ENCODE data around the gene FCHSD2.
"Not testable (repeated sequence)": the region's sequence is repeated elsewhere in the genome, so short reads cannot be mapped to it uniquely, and the experiment has no call there.

FCHSD2 gene

DNA sequence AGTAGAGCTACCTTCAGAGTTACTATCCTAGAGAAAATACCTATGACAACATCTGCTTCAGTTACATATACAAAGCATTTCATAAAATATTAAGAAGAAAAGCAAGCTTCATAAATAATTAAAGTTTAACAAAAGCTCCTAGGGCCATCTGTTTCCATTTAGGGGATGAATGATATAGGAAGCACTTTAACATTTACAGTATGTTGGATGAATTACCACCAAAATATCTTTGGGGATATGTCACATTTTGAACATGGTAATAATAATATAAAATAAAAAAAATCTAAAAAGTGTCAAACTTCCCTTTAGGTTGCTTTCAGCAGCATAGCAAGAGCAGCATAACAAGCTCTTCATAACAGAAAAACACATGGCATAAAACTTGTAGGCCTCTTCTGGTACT is 223.3 kb downstream of the FCHSD2 start:
- DNase-seq = no peak

DNA sequence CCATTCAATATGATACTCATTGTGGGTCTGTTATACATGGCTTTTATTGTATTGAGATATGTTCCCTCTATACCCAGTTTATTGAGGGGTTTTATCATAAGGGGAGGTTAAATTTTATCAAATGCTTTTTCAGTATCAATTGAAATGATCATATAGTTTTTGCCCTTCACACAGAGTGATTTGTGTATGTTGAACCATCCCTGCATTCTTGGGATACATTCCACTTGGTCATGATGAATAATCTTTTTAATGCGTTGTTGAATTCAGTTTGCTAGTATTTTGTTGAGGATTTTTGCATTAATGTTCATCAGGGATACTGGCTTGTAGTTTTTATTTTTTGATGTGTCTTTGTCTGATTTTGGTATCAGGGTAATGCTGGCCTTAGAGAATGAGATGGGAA is 229.9 kb downstream of the FCHSD2 start:
- no peak for DNase-seq

GRCh38 chr11:72909558-72910388 is 232.3 kb downstream of the FCHSD2 start:
- DNase-seq = not testable (repeated sequence)

GRCh38 chr11:72908032-72908676 is 234.0 kb downstream of the FCHSD2 start:
- DNase-seq = no peak

DNA sequence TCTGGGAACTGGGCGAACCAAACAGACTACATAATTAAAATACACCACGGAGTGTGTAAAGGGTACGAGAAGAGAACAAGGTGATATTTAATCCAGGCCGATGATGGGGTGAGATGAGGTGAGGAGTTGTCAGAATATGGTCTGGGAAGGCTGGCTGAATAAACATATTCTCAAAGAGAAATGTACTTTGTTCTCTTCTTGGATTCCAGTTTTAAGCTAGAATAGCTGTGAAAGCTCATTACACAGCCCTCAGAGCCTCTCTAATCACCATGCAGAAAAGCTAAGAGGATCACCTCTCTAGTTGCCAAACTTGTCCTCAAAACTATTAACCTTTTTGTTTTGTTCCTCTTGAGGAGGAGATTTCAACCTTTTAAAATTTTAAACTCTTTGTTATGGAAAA is 238.1 kb downstream of the FCHSD2 start:
- DNase-seq = no peak

GRCh38 chr11:72901374-72901773 is 240.7 kb downstream of the FCHSD2 start:
- DNase-seq = no peak

GRCh38 chr11:72900013-72900412 is 242.1 kb downstream of the FCHSD2 start:
- DNase-seq = no peak

GRCh38 chr11:72899238-72899637 is 242.9 kb downstream of the FCHSD2 start:
- no peak for DNase-seq

GRCh38 chr11:72897506-72897905 is 244.6 kb downstream of the FCHSD2 start:
- no peak for DNase-seq

GRCh38 chr11:72896431-72896830 is 245.7 kb downstream of the FCHSD2 start:
- no peak for DNase-seq

GRCh38 chr11:72890881-72891280 is 251.2 kb downstream of the FCHSD2 start:
- no peak for DNase-seq

- DNase-seq = no peak
Observed at GRCh38 chr11:72886619-72887018, 255.5 kb downstream of the FCHSD2 start.

DNA sequence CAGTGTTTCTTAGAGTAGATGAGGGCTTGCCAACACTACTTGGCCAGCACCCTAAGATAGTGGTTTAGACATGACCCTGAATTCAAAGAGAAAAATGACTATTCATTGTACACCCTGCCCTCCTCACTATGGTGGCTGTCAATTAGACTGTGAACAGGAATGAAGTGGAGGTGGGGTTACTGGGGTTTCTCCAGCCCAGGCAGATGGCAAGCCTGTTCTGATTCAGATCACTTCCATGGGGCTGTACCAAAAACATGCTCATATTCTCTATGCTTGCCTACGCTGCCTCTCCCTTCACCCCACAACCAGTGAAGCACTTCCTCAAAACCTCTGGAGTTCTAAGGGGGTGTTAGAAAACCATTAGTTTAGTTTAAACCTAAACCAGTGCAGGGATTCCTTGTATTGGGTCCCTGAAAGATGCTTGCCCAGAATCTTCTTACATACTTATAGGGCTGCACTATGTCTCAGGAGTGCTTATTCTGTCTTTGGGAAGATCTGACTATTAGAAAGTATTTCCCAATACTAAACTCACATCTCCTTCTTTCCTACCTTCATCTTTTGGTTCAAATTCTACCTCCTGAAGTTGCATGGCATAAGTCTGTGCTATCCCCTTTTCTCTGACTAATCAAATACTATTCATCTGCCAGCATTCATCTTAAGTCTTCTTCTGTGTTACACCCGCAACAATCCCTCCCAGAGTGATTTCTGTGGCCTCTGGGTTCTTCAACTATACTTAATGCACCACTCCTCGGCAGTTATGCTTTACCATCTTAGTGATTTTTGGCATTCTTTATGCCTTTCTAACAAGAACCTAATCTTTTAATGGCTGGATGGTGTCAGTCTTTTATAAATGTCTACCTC is 256.1 kb downstream of the FCHSD2 start:
- no peak for DNase-seq

- no peak for DNase-seq
Observed at GRCh38 chr11:72876147-72876546, 266.0 kb downstream of the FCHSD2 start.

- no peak for DNase-seq
Observed at GRCh38 chr11:72875736-72876135, 266.4 kb downstream of the FCHSD2 start.

DNA sequence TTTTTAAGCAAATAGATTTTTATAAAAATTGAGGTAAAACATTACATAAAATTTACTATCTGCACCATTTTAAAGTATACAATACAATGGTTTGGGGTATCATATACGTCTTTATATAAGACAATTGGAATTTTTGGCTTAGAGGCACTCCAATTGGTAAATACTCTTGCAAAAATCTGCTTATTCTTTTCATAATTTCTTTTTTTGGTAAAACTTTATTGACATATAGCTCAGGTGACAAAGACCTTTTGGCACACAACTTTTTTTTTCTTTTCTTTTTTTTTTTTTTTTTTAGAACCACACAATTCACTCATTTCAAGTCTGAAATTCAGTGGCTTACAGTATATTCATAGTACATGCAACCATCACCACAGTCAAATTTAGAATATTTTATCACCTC is 270.1 kb downstream of the FCHSD2 start:
- no peak for DNase-seq

DNA sequence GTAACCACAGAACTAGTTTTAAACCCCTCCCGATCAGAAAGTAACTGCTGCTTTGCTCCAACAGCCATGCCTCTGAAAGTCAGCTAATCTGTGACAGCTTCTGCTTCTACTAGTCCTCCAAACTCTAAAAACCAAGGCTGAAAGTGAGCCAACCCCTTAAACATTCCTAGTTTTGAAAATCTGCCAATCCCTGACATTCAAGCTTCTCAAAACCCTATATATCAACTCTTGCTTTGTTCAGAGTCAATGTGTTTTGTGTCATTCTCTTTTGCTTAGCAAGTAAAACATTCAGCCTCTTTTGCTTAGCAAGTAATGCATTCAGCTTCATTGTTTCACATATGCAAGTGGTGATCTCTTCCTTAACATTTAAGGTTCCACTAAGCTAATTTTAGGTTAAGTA is 271.0 kb downstream of the FCHSD2 start:
- no peak for DNase-seq

GRCh38 chr11:72869831-72870230 is 272.3 kb downstream of the FCHSD2 start:
- DNase-seq = no peak

- no peak for DNase-seq
Observed at GRCh38 chr11:72867970-72868369, 274.1 kb downstream of the FCHSD2 start.

DNA sequence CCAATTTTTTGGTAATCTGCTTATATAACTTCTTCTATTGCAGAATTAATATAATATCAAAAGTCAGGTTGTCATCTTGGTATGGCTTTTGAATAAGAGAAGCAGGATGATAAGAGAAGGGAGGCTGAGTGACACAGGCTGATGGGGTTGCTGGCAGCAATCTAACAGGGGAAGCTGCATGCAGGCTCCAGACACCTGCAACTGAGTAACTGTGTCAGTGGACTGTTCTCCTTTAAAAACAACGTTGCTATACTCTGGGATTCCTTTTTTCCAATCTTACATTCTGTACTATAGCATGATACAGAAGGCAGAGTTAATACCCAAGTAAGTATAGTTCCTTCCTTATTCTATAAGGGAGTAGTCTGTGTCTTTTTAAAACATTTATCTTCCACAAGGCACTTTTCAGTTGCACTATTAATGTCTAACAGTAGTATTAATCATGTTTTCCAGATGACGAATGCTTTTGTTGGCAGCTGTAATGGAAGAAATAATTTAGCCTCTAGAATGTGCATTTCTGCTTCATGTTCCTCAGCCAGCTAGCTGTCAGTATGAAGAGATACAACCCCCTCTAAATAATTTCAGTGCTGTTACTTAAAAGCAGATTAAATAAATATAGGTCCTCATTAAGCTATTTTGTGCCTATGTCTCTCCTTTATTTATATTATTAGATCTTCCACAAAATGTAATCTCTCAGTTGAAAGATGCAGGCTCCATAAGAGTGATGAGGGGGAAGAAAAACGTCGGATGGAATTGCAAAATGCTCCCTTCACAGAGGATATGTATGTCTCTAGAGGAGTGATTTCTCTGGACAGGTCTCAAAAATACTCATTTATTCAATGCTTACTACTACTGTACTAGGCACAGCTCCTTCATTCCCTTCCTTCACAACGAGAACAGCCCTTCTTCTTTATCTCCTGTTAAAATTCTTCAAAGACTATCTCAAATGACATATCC is 277.1 kb downstream of the FCHSD2 start:
- no peak for DNase-seq

DNA sequence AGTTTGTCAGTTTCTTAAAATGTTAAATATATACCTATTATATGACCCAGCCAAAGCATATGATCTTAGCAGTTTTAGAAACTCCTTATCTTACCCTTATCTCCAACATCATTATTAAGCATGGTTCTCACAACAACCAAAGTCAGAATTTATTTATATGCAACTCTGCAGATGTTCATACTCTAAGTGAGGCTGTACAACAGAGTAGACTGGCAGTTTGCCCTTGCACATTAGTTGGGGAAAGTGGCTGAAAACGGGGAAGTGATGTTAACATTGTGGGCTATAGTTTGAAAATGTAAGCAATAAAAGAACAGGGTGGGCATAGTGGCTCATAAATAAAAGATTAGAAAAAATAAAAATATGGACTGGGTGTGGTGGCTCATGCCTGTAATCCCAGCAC is 278.2 kb downstream of the FCHSD2 start:
- DNase-seq = no peak

GRCh38 chr11:72863091-72863490 is 279.0 kb downstream of the FCHSD2 start:
- no peak for DNase-seq
